ENCODE measurements around the gene SIRT3.

GRCh38 chr11:197741-198235 is 38.4 kb downstream of the SIRT3 start:
- TF ChIP-seq CTCF (IDR thresholded peaks at IDR 0.05) (no peak), POLR2A (IDR thresholded peaks at IDR 0.05) (no peak)
